Bronchial epithelial cell (primary cell): ENCODE data around the gene AFG3L2. TPM values are rescaled to one million over a fixed set of nuclear protein-coding genes. Genes with fewer than 3 reads are reported as not detected.

Experiments used
- DNase-seq: peaks from one replicate; pipeline ENCODE4 v3.0.0-alpha.2; 2010; ENCODE audit warnings: low read depth
- FAIRE-seq: peaks from 2 replicates; lab custom pipeline; 2011; peaks lifted over from hg19 to GRCh38; lab: Jason Lieb, UNC
- H3K27me3 ChIP-seq: 2 replicates; pipeline ENCODE4 v1.5.1; 2011; ENCODE audit warnings: low read length; ENCODE audit not compliant: control insufficient read depth, insufficient read depth
- H3K36me3 ChIP-seq: 2 replicates; pipeline ENCODE4 v1.5.1; 2011; ENCODE audit warnings: low read length; ENCODE audit not compliant: control insufficient read depth, insufficient read depth
- H3K4me3 ChIP-seq: 2 replicates; pipeline ENCODE4 v1.5.1; 2011; ENCODE audit warnings: mild to moderate bottlenecking, low read depth, low read length, control low read depth
- CTCF ChIP-seq: IDR thresholded peaks from 2 replicates; pipeline ENCODE4 v1.5.1; 2011; ENCODE audit warnings: mild to moderate bottlenecking, moderate library complexity, low read length, control low read depth, inconsistent platforms; ENCODE audit not compliant: insufficient read depth, severe bottlenecking
- total RNA-seq: library from RNA; depleted of rRNA; stranded (reverse); fragments of >200 nt; gene quantifications from 2 replicates; pipeline ENCODE4 v1.2.1, GENCODE V29; 2014

Gene AFG3L2
- total RNA-seq, 1 donor from 2014 or later: 67.1 TPM

GRCh38 chr18:12302391-12303147 is 74.5 kb downstream of the AFG3L2 start:
- TF ChIP-seq CTCF: no peak
- H3K27me3 ChIP-seq: no peaks in the 10 kb centered on the region
- FAIRE-seq (no peak), DNase-seq (no peak)
- H3K4me3 ChIP-seq: no peak overlapping the region
- H3K36me3 ChIP-seq: no peaks in the 10 kb centered on the region

- Histone ChIP-seq H3K36me3 (no peaks in the 10 kb centered on the region), H3K27me3 (no peaks in the 10 kb centered on the region), H3K4me3 (no peak overlapping the region)
- DNase-seq (no peak), FAIRE-seq (no peak)
- TF ChIP-seq CTCF: no peak
Observed at GRCh38 chr18:12301263-12302005, 75.6 kb downstream of the AFG3L2 start.

GRCh38 chr18:12299862-12300261 is 77.2 kb downstream of the AFG3L2 start:
- FAIRE-seq: no peak
- Histone ChIP-seq H3K4me3 (no peak overlapping the region), H3K27me3 (no peaks in the 10 kb centered on the region), H3K36me3 (no peaks in the 10 kb centered on the region)
- DNase-seq: no peak
- no peak for TF ChIP-seq CTCF

GRCh38 chr18:12296457-12296856 is 80.6 kb downstream of the AFG3L2 start:
- FAIRE-seq: no peak
- no peaks in the 10 kb centered on the region for H3K27me3 ChIP-seq
- no peaks in the 10 kb centered on the region for H3K36me3 ChIP-seq
- no peak for DNase-seq
- TF ChIP-seq CTCF: no peak
- H3K4me3 ChIP-seq: no peak overlapping the region

- no peak for FAIRE-seq
- no peak overlapping the region for H3K4me3 ChIP-seq
- TF ChIP-seq CTCF: no peak
- peak; percentile 29 for DNase-seq
- H3K36me3 ChIP-seq: no peaks in the 10 kb centered on the region
- H3K27me3 ChIP-seq: no peaks in the 10 kb centered on the region
Observed at GRCh38 chr18:12296087-12296403, 81.0 kb downstream of the AFG3L2 start.
